HCT116 (cell line): ENCODE data around the gene SNX22.

ENCODE experiments used
- CBX3 ChIP-seq: IDR thresholded peaks from 2 replicates; pipeline ENCODE4 v1.6.1; 2012; ENCODE audit warnings: low read depth
- CTCF ChIP-seq, 3 experiments: fragments of 200-600 bp in 1 of 3; sonication (generic) in 1 of 3; IDR thresholded peaks in 2 of 3; conservative IDR thresholded peaks in 1 of 3; 2 replicates each; pipeline ENCODE4 v1.5.1; 2012 to 2017; ENCODE audit warnings: low read depth in 2 of 3, low read length in 2 of 3, antibody characterized with exemption in 1 of 3, borderline replicate concordance in 1 of 3, control low read depth in 1 of 3, mild to moderate bottlenecking in 1 of 3, mixed read lengths in 1 of 3, mixed run types in 1 of 3, moderate library complexity in 1 of 3; ENCODE audit not compliant: insufficient read depth in 1 of 3
- EZH2 ChIP-seq: fragments of 200-600 bp; sonication (generic); IDR thresholded peaks from 2 replicates; pipeline ENCODE4 v1.6.1; 2017; ENCODE audit warnings: antibody characterized with exemption, mixed run types

- TF ChIP-seq CTCF (IDR thresholded peaks at IDR 0.05 in 2 of 3, conservative IDR thresholded peaks at IDR 0.05 in 1 of 3; ENCODE audit: borderline replicate concordance in 1 of 3, insufficient read depth in 1 of 3, low read depth in 2 of 3, low read length in 2 of 3) (no peak), EZH2 (no peak), CBX3 (no peak)
Observed at GRCh38 chr15:64111679-64112050, 39.9 kb upstream of the SNX22 start.
